DND-41 (cell line): ENCODE measurements around the gene KCTD14.

Experiments
- CTCF ChIP-seq: IDR thresholded peaks from 2 replicates; pipeline ENCODE4 v1.5.1; 2012; ENCODE audit warnings: borderline replicate concordance, low read length, moderate library complexity, mild to moderate bottlenecking; ENCODE audit not compliant: poor library complexity, severe bottlenecking; ENCODE audit errors: extremely low read depth
- EZH2 ChIP-seq: IDR thresholded peaks from 3 replicates; pipeline ENCODE4 v1.6.1; 2012; ENCODE audit warnings: borderline replicate concordance, low read depth, mild to moderate bottlenecking, moderate library complexity, low read length, inconsistent platforms; ENCODE audit not compliant: severe bottlenecking

- no peak for TF ChIP-seq CTCF
- TF ChIP-seq EZH2: no peak
Observed at GRCh38 chr11:78069465-78069864, 46.4 kb upstream of the KCTD14 start.
